Fibroblast of mammary gland (primary cell): Measurements from ENCODE around the gene GAS7.

ENCODE experiments used
- DNase-seq: peaks from one replicate; pipeline ENCODE4 v3.0.0-alpha.2; 2010; ENCODE audit warnings: low read depth
- H3K4me3 ChIP-seq: 2 replicates; pipeline ENCODE4 v1.5.1; 2011; ENCODE audit warnings: low read depth, mild to moderate bottlenecking, low read length, moderate library complexity; ENCODE audit not compliant: control insufficient read depth
- CTCF ChIP-seq: conservative IDR thresholded peaks from 2 replicates; pipeline ENCODE4 v1.5.1; 2011; ENCODE audit warnings: low read depth, low read length, inconsistent platforms; ENCODE audit not compliant: control insufficient read depth, insufficient read depth

The GAS7 gene

GRCh38 chr17:10177131-10177912, 21.1 kb downstream of the GAS7 start:
- no peak for DNase-seq
- H3K4me3 ChIP-seq = no peak overlapping the region
- TF ChIP-seq CTCF = no peak

- no peak for TF ChIP-seq CTCF
- H3K4me3 ChIP-seq = no peak overlapping the region
- DNase-seq = no peak
These were observed 24.5 kb downstream of the GAS7 start for GRCh38 chr17:10173913-10174312.

GRCh38 chr17:10172778-10173177, 25.6 kb downstream of the GAS7 start:
- H3K4me3 ChIP-seq = no peak overlapping the region
- no peak for DNase-seq
- TF ChIP-seq CTCF = no peak

GRCh38 chr17:10172241-10172741, 26.1 kb downstream of the GAS7 start:
- H3K4me3 ChIP-seq = no peak overlapping the region
- peak; percentile 60 for DNase-seq
- TF ChIP-seq CTCF = no peak

- H3K4me3 ChIP-seq = no peak overlapping the region
- peak; percentile 22 for DNase-seq
- no peak for TF ChIP-seq CTCF
These were observed 26.8 kb downstream of the GAS7 start for GRCh38 chr17:10171581-10171981.

- no peak for TF ChIP-seq CTCF
- no peak overlapping the region for H3K4me3 ChIP-seq
- DNase-seq = peak; percentile 37
These were observed 27.3 kb downstream of the GAS7 start for GRCh38 chr17:10171122-10171571.
